ENCODE results near the gene CXCL3.

Gene CXCL3

GRCh38 chr4:74055498-74055897, 17.0 kb upstream of the CXCL3 start:
- H3K4me3 ChIP-seq (ENCODE audit: low read depth, low read length) = no peak overlapping the region
- DNase-seq (ENCODE audit: low read depth) = no peak

GRCh38 chr4:74055096-74055495, 16.6 kb upstream of the CXCL3 start:
- no peak for DNase-seq (ENCODE audit: low read depth)
- no peak overlapping the region for H3K4me3 ChIP-seq (ENCODE audit: low read depth, low read length)
- TF ChIP-seq CTCF (IDR thresholded peaks at IDR 0.05; ENCODE audit: insufficient read depth, low read depth, low read length, missing control alignments) = no peak

More at GRCh38 chr4:74055498-74055897, 17.0 kb upstream of the CXCL3 start:
- TF ChIP-seq CTCF (IDR thresholded peaks at IDR 0.05; ENCODE audit: insufficient read depth, low read depth, low read length, missing control alignments) = no peak

GRCh38 chr4:74054483-74055047, 16.1 kb upstream of the CXCL3 start:
- H3K4me3 ChIP-seq (ENCODE audit: low read depth, low read length) = no peak overlapping the region
- no peak for DNase-seq (ENCODE audit: low read depth)
- TF ChIP-seq CTCF (IDR thresholded peaks at IDR 0.05; ENCODE audit: insufficient read depth, low read depth, low read length, missing control alignments) = no peak

- no peak for TF ChIP-seq CTCF (IDR thresholded peaks at IDR 0.05; ENCODE audit: insufficient read depth, low read depth, low read length, missing control alignments)
- no peak overlapping the region for H3K4me3 ChIP-seq (ENCODE audit: low read depth, low read length)
- no peak for DNase-seq (ENCODE audit: low read depth)
Observed at GRCh38 chr4:74047152-74047551, 8.7 kb upstream of the CXCL3 start.

GRCh38 chr4:74045772-74046171, 7.3 kb upstream of the CXCL3 start:
- no peak overlapping the region for H3K4me3 ChIP-seq (ENCODE audit: low read depth, low read length)
- DNase-seq (ENCODE audit: low read depth) = no peak
- no peak for TF ChIP-seq CTCF (IDR thresholded peaks at IDR 0.05; ENCODE audit: insufficient read depth, low read depth, low read length, missing control alignments)

GRCh38 chr4:74045247-74045646, 6.8 kb upstream of the CXCL3 start:
- H3K4me3 ChIP-seq (ENCODE audit: low read depth, low read length) = no peak overlapping the region
- no peak for DNase-seq (ENCODE audit: low read depth)
- no peak for TF ChIP-seq CTCF (IDR thresholded peaks at IDR 0.05; ENCODE audit: insufficient read depth, low read depth, low read length, missing control alignments)

GRCh38 chr4:74044677-74045076, 6.2 kb upstream of the CXCL3 start:
- H3K4me3 ChIP-seq (ENCODE audit: low read depth, low read length) = no peak overlapping the region
- TF ChIP-seq CTCF (IDR thresholded peaks at IDR 0.05; ENCODE audit: insufficient read depth, low read depth, low read length, missing control alignments) = no peak
- no peak for DNase-seq (ENCODE audit: low read depth)
